ENCODE measurements around the gene TWF2.
"Not testable (repeated sequence)": the region's sequence is repeated elsewhere in the genome, so short reads cannot be mapped to it uniquely, and the experiment has no call there.

TWF2 gene

GRCh38 chr3:52238761-52239701, at the start of gene TWF2:
TSS of gene TWF2 (minus strand) at chr3:52239158. CDS start at chr3:52239016, 142 bp downstream.
- DNase-seq, result peak; percentile 74

DNA sequence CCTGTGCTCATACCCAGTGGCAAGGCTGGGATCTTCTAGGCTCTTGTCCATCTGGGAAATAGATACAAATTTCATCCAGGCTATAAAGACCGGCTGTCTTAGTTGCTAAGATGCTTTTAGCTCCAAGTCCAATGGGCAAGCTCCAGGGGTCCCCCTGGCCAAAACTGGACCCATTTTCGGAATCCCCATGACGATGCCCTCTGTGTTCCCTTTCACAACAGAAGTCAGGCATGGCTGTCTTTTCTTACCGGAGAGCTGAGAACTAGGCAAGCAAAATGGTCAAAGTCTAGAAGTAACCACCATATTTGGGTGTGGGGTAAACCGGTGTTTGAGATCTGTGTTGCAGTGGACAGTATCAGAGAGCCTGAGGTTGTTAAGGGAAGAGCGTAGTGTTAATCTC, 49.7 kb upstream of the TWF2 start:
- DNase-seq, result no peak

GRCh38 chr3:52286777-52287110, 47.8 kb upstream of the TWF2 start:
- no peak for DNase-seq

DNA sequence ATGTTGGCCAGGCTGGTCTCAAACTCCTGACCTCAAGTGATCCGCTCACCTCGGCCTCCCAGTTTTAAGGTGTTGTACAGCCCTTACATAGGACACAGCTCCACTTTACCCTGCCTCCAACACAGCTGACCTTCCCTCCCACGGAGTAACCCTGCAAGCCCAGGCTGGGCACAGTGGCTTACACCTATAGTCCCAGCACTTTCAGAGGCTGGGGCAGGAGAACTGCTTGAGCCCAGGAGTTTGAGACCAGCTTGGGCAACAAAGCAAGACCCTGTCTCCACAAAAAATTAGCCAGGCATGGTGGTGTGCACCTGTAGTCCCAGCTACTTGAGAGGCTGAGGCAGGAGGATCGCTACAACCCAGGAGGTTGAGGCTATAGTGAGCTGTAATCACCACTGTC, 45.1 kb upstream of the TWF2 start:
- not testable (repeated sequence) for DNase-seq

DNA sequence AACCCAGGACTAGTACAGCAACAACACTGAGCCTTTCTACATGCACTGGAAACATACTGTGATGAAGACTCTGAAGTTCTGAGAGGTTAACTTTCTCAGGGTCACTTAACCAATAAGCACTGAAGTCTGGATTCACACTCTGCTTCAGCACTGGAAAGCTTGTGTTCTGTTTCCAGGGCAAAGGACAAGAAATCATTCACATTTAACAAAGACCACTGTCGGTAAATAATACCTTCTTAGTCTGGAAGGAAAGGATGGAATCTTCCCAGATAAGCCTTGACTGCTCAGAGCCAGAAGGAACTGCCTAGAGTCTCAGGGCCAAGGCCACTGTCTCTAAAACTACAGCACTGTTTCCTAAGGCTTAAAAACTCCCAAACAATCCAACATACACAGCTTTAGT, 44.3 kb upstream of the TWF2 start:
- no peak for DNase-seq

GRCh38 chr3:52281981-52282801, 43.2 kb upstream of the TWF2 start:
- peak; percentile 42 for DNase-seq

- no peak for DNase-seq
Observed at GRCh38 chr3:52280050-52280461, 41.1 kb upstream of the TWF2 start.

GRCh38 chr3:52279596-52279995, 40.6 kb upstream of the TWF2 start:
- DNase-seq, result no peak

- DNase-seq, result peak; percentile 94
Observed at GRCh38 chr3:52278510-52279069, 39.6 kb upstream of the TWF2 start, which contains the start of gene WDR82. TSS of gene WDR82 (minus strand) at chr3:52278649. CDS start at chr3:52278361, 288 bp downstream.

DNA sequence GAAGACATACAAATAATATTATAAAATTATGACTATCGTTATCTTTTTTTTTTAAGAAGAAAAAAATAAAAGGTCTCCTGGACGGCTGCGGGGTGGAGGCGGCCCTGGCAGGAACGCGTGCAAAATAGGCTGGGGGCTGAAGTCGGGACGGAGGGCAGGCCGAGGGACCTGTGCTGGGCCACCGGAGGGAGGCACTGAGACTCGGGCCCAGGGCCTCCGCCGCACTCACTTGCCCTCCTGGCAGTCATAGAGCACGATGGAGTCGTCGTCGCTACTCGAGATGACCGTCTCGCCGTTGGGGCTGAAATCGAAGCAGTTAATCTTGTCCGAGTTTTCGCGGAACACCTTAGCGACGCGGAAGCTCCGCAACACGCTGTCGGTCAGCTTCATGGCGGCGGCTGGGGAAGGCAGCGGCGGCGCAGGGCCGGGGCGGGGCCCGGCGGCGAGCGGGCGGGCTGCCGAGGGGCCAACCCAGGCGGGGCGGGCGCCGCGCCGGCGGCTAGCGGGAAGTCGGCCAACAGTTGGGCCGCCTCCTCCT, 39.1 kb upstream of the TWF2 start:
- peak; percentile 67 for DNase-seq

- peak; percentile 47 for DNase-seq
Observed at GRCh38 chr3:52277071-52277964, 38.4 kb upstream of the TWF2 start.

DNA sequence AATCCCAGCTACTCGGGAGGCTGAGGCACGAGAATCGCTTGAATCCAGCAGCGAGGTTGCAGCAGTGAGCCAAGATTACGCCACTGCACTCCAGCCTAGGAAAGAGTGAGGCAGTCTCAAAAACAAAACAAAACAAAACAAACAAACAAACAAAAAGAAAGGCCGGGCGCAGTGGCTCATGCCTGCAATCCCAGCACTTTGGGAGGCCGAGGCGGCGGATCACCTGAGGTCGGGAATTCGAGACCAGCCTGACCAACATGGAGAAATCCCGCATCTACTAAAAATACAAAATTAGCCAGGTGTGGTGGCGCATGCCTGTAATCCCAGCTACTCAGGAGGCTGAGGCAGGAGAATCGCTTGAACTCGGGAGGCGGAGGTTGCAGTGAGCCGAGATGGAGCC, 35.8 kb upstream of the TWF2 start:
- not testable (repeated sequence) for DNase-seq

GRCh38 chr3:52272831-52273230, 33.9 kb upstream of the TWF2 start:
- no peak for DNase-seq

GRCh38 chr3:52272172-52272571, 33.2 kb upstream of the TWF2 start:
- not testable (repeated sequence) for DNase-seq

- no peak for DNase-seq
Observed at GRCh38 chr3:52270252-52270754, 31.3 kb upstream of the TWF2 start.

DNA sequence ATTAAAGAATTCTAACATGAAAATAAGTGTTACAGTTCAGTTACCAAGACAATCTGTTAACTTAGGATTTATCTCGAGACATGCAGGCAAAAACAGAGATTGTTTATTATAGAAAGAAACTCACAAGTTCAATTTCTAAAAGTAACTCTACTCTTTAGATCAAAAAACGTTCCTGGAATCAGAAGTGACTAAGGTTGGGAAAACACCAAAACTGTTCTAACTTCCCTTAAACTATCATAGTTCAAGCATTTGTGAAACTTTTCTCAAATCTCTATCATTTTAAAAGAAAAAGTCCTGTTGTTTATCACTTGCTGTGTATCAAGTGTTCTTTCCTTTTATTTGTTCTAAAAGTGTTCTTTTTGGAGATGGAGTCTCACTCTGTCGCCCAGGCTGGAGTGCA, 30.8 kb upstream of the TWF2 start:
- no peak for DNase-seq

DNA sequence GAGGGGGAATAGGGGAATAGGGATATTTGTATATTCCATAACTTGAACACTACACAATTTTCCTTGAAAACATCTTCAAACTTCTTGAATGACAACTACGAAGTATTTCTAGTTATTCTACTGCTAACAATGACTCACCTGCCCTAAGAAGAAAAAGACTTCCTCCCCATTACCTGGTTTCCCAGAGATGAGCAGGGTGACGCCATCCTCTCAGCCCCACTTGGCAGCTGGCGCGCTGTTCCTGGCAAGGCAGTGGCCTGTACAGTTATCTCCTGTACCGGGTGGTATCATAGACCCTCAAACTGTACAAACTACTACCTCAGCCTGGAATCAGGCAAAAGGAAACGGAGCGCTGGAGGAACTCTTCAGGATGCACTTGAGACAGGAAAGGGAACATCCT, 29.1 kb upstream of the TWF2 start:
- no peak for DNase-seq

GRCh38 chr3:52265387-52265786, 26.4 kb upstream of the TWF2 start:
- no peak for DNase-seq

DNA sequence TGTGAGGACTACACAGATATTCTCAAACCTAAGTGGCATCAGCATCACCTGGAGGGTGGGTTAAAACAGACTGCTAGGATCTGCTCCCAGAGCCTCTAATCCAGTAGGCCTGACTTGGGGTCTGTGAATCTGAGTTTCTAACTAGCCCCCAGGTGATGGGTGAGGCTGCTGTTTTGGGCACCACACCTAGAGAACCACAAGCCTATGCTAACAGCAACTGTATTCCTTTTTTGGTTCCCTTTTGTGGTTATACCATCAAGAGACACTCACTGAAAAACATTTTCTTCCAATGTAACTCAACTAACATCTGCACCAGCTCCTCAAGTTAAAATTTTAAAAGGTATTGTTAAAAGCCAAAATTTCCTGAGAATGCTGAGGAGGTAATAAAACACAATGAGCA, 23.5 kb upstream of the TWF2 start:
- DNase-seq, result no peak

GRCh38 chr3:52259448-52259847, 20.5 kb upstream of the TWF2 start:
- DNase-seq, result no peak

GRCh38 chr3:52259035-52259434, 20.1 kb upstream of the TWF2 start:
- no peak for DNase-seq

DNA sequence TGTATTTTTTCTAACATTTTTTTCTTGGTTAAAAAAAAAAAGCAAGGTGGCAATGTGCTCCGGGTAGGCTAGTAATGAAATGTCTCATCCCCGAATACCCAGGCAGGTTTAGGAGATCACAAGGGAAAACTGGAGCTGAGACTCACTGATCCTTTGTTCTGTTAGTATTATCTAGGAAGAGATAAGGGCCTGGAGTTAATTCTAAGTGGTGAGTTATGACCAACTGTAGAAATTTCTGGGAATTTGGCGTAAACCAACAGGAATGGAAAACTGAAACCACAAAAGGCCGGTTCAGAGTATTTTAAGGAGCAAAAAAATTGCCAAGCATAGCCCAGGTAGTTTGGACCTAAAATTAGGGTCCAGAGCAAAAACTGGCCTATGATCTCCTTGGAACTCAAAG, 19.0 kb upstream of the TWF2 start:
- no peak for DNase-seq
